Smooth muscle cell (in vitro differentiated cells): ENCODE results near the gene RAB1B. TPM values are rescaled to one million over a fixed set of nuclear protein-coding genes. Genes with fewer than 3 reads are reported as not detected.
A peak's percentile ranks its signal among the peaks of the same experiment; 100 is the strongest.
"Not testable (repeated sequence)": the region's sequence is repeated elsewhere in the genome, so short reads cannot be mapped to it uniquely, and the experiment has no call there.

Experiments used
- DNase-seq: peaks from one replicate; lab custom pipeline; 2025; ENCODE audit not compliant: unreplicated experiment; lab: John Stamatoyannopoulos, UW
- H2AFZ ChIP-seq: fragments of 200-600 bp; sonication (generic); 2 replicates; pipeline ENCODE4 v1.6.0; 2016; ENCODE audit warnings: antibody characterized with exemption, low read depth, mild to moderate bottlenecking
- H3F3A ChIP-seq: fragments of 200-600 bp; sonication (generic); 2 replicates; pipeline ENCODE4 v1.6.0; 2017; ENCODE audit warnings: antibody characterized with exemption, low read depth
- H3K27ac ChIP-seq: fragments of 200-600 bp; sonication (generic); 2 replicates; pipeline ENCODE4 v1.5.1; 2016; ENCODE audit warnings: low read depth, mild to moderate bottlenecking
- H3K27me3 ChIP-seq: fragments of 200-600 bp; sonication (generic); 2 replicates; pipeline ENCODE4 v1.6.1; 2016; ENCODE audit warnings: low read depth, mild to moderate bottlenecking
- H3K36me3 ChIP-seq: fragments of 200-600 bp; sonication (generic); 2 replicates; pipeline ENCODE4 v1.5.1; 2016; ENCODE audit warnings: low read depth
- H3K4me1 ChIP-seq: fragments of 200-600 bp; sonication (generic); 2 replicates; pipeline ENCODE4 v1.5.1; 2016; ENCODE audit warnings: low read depth
- H3K4me2 ChIP-seq: fragments of 200-600 bp; sonication (generic); 2 replicates; pipeline ENCODE4 v1.6.0; 2016; ENCODE audit warnings: mild to moderate bottlenecking
- H3K4me3 ChIP-seq: fragments of 200-600 bp; sonication (generic); 2 replicates; pipeline ENCODE4 v1.5.1; 2016; ENCODE audit warnings: mild to moderate bottlenecking
- H3K79me2 ChIP-seq: fragments of 200-600 bp; sonication (generic); 2 replicates; pipeline ENCODE4 v1.6.0; 2016; ENCODE audit warnings: low read depth, mild to moderate bottlenecking
- H3K9ac ChIP-seq: fragments of 200-600 bp; sonication (generic); 2 replicates; pipeline ENCODE4 v1.6.0; 2016; ENCODE audit warnings: low read depth
- H3K9me3 ChIP-seq: fragments of 200-600 bp; sonication (generic); replicated peaks from 2 replicates; pipeline ENCODE4 v1.5.1; 2016; ENCODE audit warnings: low read depth
- H4K20me1 ChIP-seq: fragments of 200-600 bp; sonication (generic); 2 replicates; pipeline ENCODE4 v1.6.0; 2016; ENCODE audit warnings: low read depth
- WGBS: methylation state at CpG from one replicate; pipeline ENCODE4 v1.1.7; 2016; ENCODE audit warnings: low lambda C conversion rate; 5-methylcytosine and 5-hydroxymethylcytosine counted together
- polyA plus RNA-seq: library from polyadenylated mRNA; unstranded; fragments of >200 nt; fragmentation: Nextera tagmentation; extraction: Ambion mirVana; gene quantifications from 2 replicates; pipeline ENCODE4 v1.2.1, GENCODE V29; 2016
- total RNA-seq: library from RNA; depleted of rRNA; stranded (reverse); fragments of >200 nt; gene quantifications from 2 replicates; pipeline ENCODE4 v1.2.3, GENCODE V29; 2014
- TF ChIP-seq, protein P1 (sequence below): fragments of 200-600 bp; sonication (generic); IDR thresholded peaks from 2 replicates; pipeline ENCODE4 v1.5.1; 2017; ENCODE audit warnings: borderline replicate concordance, mild to moderate bottlenecking, antibody characterized with exemption; ENCODE audit not compliant: insufficient read depth, poor library complexity, severe bottlenecking

Gene RAB1B
- total and polyA plus RNA-seq, 2 experiments from 2014 or later, result 20.9 to 53.3 TPM

DNA sequence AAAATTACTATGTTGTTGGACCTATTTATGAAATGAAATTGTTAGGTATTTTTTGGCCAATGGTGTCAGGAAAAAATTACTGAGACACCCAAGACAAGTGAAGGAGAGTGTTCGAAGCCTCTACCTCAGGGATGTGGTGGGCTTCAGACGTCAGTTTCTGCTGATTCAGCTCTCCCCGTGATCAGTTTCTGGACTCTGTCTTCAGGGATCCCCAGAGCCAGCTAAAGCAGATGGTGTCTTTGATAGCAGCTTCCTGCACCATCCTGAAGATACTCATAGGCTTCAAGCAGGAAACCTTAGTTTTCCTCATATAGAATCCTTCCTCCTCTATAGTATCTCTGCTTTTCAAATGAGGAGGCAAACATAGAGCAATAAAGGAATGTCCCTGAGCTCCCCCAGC, 41.0 kb downstream of the RAB1B start:
- Histone ChIP-seq H2AFZ (no peak overlapping the region), H3F3A (peaks cover 20% of the 10 kb centered on the region), H3K4me1 (peaks cover 16% of the 10 kb centered on the region), H3K4me2 (no peak overlapping the region), H3K9me3 (no peaks in the 10 kb centered on the region), H3K27me3 (no peaks in the 10 kb centered on the region), H3K4me3 (no peak overlapping the region), H3K36me3 (no peaks in the 10 kb centered on the region), H3K9ac (no peak overlapping the region), H3K27ac (no peak overlapping the region), H4K20me1 (no peaks in the 10 kb centered on the region), H3K79me2 (peaks cover 5% of the 10 kb centered on the region)
- WGBS, result 33% methylated on average over 3 of the region's 3 CpGs
- no peak for DNase-seq
- TF ChIP-seq, protein P1, sequence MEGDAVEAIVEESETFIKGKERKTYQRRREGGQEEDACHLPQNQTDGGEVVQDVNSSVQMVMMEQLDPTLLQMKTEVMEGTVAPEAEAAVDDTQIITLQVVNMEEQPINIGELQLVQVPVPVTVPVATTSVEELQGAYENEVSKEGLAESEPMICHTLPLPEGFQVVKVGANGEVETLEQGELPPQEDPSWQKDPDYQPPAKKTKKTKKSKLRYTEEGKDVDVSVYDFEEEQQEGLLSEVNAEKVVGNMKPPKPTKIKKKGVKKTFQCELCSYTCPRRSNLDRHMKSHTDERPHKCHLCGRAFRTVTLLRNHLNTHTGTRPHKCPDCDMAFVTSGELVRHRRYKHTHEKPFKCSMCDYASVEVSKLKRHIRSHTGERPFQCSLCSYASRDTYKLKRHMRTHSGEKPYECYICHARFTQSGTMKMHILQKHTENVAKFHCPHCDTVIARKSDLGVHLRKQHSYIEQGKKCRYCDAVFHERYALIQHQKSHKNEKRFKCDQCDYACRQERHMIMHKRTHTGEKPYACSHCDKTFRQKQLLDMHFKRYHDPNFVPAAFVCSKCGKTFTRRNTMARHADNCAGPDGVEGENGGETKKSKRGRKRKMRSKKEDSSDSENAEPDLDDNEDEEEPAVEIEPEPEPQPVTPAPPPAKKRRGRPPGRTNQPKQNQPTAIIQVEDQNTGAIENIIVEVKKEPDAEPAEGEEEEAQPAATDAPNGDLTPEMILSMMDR, result no peak

DNA sequence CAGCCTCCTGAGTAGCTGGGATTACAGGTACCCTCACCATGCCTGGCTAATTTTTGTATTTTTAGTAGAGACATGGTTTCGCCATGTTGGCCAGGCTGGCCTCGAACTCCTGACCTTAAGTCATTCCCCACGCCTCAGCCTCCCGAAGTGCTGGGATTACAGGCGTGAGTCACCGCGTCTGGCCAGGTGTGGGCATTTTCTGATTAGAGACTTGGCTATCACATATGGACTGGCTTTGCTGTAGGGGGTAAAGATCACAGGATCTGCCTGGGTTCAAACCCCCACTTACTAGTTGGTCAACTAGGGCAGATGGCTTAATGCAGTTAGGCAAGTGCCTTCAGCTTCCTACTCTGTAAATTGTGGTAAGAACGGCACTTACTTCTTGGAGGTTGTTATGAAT, 41.9 kb downstream of the RAB1B start:
- Histone ChIP-seq H3K9me3 (no peaks in the 10 kb centered on the region), H2AFZ (no peak overlapping the region), H3K9ac (no peak overlapping the region), H3K27ac (no peak overlapping the region), H3K4me1 (peaks cover 19% of the 10 kb centered on the region), H4K20me1 (no peaks in the 10 kb centered on the region), H3F3A (peaks cover 23% of the 10 kb centered on the region), H3K4me3 (no peak overlapping the region), H3K4me2 (no peak overlapping the region), H3K27me3 (no peaks in the 10 kb centered on the region), H3K79me2 (peaks cover 13% of the 10 kb centered on the region), H3K36me3 (no peaks in the 10 kb centered on the region)
- 83% methylated on average over 8 of the region's 8 CpGs for WGBS
- DNase-seq, result no peak
- TF ChIP-seq, protein P1, result no peak

DNA sequence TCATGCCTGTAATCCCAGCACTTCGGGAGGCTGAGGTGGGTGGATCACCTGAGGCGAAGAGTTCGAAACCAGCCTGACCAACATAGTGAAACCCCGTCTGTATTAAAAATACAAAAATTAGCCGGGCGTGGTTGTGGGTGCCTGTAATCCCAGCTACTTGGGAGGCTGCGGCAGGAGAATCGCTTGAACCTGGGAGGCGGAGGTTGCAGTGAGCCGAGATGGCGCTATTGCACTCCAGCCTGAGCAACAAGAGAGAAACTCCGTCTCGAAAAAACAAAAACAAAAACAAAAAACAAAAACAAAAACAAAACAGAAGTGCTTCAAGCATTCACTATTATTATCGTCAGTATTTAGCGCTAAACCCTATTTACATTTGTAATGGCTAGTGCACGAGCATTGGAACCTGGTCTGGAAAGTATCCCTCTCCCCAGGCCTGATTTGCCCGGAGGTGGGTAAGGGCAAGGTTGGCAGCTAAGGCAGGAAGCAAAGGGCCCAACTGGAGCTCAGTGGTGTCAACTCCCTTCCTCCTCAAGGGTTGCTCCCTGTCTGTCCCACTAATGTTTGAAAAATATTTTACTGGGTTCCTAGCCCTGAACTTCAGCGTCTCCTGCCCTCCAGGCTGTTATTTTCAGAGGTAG, 42.5 kb downstream of the RAB1B start:
- not testable (repeated sequence) for H3K27ac ChIP-seq, H3K9ac ChIP-seq, H3K9me3 ChIP-seq, H3K4me2 ChIP-seq, DNase-seq, H3K27me3 ChIP-seq, H4K20me1 ChIP-seq, H3K4me3 ChIP-seq, H2AFZ ChIP-seq, H3K36me3 ChIP-seq
- peaks cover 19% of the 10 kb centered on the region for H3K4me1 ChIP-seq
- peaks cover 23% of the 10 kb centered on the region for H3F3A ChIP-seq
- WGBS, result 72% methylated on average over 18 of the region's 18 CpGs
- peaks cover 19% of the 10 kb centered on the region for H3K79me2 ChIP-seq

DNA sequence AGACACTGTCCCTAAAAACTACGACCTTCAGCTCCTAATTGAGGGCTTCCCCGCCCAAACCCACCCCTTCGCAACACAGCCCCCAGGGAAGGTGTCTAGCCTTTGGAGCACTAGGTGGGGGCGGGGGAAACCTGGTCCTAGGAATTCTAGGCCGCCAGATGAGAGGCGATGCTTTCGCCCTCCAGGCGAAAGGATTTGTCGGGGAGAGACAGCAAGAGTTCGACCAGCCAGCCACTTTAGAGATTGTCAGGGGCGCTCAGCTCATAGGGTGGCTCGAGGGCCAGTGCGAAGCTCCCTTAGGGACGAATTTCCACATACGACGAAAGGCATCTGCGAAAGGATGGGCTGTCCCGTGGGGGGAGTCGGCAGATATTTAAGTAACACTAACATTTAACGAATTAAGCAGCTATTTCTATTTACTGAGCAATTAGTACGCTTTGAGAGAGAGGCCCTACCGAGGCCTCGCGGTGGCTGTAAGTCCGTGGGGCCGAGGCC, 43.1 kb downstream of the RAB1B start:
- Histone ChIP-seq H3K27ac (peak overlapping the region; percentile 9), H2AFZ (no peak overlapping the region), H3K9ac (no peak overlapping the region)

More for the DNA sequence above, 43.1 kb downstream of the RAB1B start:
- WGBS, result 21% methylated on average over 26 of the region's 26 CpGs
- H3K79me2 ChIP-seq, result peaks cover 25% of the 10 kb centered on the region
- DNase-seq, result no peak
- peaks cover 25% of the 10 kb centered on the region for H3F3A ChIP-seq
- no peaks in the 10 kb centered on the region for H3K27me3 ChIP-seq
- H3K36me3 ChIP-seq, result no peaks in the 10 kb centered on the region
- H3K4me1 ChIP-seq, result peaks cover 24% of the 10 kb centered on the region
- H3K4me2 ChIP-seq, result peak overlapping the region; percentile 73
- H3K9me3 ChIP-seq, result no peaks in the 10 kb centered on the region
- peak overlapping the region; percentile 47 for H3K4me3 ChIP-seq
- peaks cover 4% of the 10 kb centered on the region for H4K20me1 ChIP-seq
- TF ChIP-seq, protein P1, result no peak
